ENCODE data around the gene BRD7.

The BRD7 gene

GRCh38 chr16:50320310-50320709, 48.5 kb downstream of the BRD7 start:
- TF ChIP-seq CTCF (conservative IDR thresholded peaks at IDR 0.05; ENCODE audit: low read length) (no peak), EZH2phosphoT487 (IDR thresholded peaks at IDR 0.05; ENCODE audit: borderline replicate concordance) (no peak)
- Histone ChIP-seq H3K36me3 (ENCODE audit: insufficient read depth, low read length) (peaks cover 91% of the 10 kb centered on the region), H3K27me3 (ENCODE audit: insufficient read depth, low read length, poor library complexity, severe bottlenecking) (no peaks in the 10 kb centered on the region), H3K79me2 (ENCODE audit: insufficient read depth, low read length) (no peaks in the 10 kb centered on the region), H4K20me1 (ENCODE audit: insufficient read depth, low read length, poor library complexity, severe bottlenecking) (peaks cover 4% of the 10 kb centered on the region), H3K9me2 (replicated peaks; ENCODE audit: low read depth, low read length) (no peaks in the 10 kb centered on the region), H3K4me2 (ENCODE audit: low read depth, low read length, poor library complexity, severe bottlenecking) (no peak overlapping the region), H3K9ac (ENCODE audit: low read depth, low read length, poor library complexity, severe bottlenecking) (no peak overlapping the region), H3K4me1 (ENCODE audit: insufficient read depth, low read length, poor library complexity, severe bottlenecking) (peaks cover 27% of the 10 kb centered on the region), H3K4me3 (ENCODE audit: low read length, poor library complexity, severe bottlenecking) (no peak overlapping the region), H2AFZ (ENCODE audit: low read length) (no peak overlapping the region), H3K9me3 (ENCODE audit: insufficient read depth, low read depth, low read length) (no peaks in the 10 kb centered on the region), H3F3A (ENCODE audit: low read depth) (peaks cover 9% of the 10 kb centered on the region)

- H3K9me3 ChIP-seq (ENCODE audit: insufficient read depth, low read depth, low read length) = no peaks in the 10 kb centered on the region
- peaks cover 91% of the 10 kb centered on the region for H3K36me3 ChIP-seq (ENCODE audit: insufficient read depth, low read length)
- peaks cover 4% of the 10 kb centered on the region for H4K20me1 ChIP-seq (ENCODE audit: insufficient read depth, low read length, poor library complexity, severe bottlenecking)
Measured at GRCh38 chr16:50318796-50319578, 49.8 kb downstream of the BRD7 start.

GRCh38 chr16:50316848-50317630, 51.7 kb downstream of the BRD7 start:
- Histone ChIP-seq H2AFZ (ENCODE audit: low read length) (no peak overlapping the region), H3K9ac (ENCODE audit: low read depth, low read length, poor library complexity, severe bottlenecking) (no peak overlapping the region)
- TF ChIP-seq EZH2phosphoT487 (IDR thresholded peaks at IDR 0.05; ENCODE audit: borderline replicate concordance) (no peak), CTCF (conservative IDR thresholded peaks at IDR 0.05; ENCODE audit: low read length) (no peak)

More at GRCh38 chr16:50318796-50319578, 49.8 kb downstream of the BRD7 start:
- peak overlapping the region; percentile 23 for H3K4me3 ChIP-seq (ENCODE audit: low read length, poor library complexity, severe bottlenecking)
- no peaks in the 10 kb centered on the region for H3K9me2 ChIP-seq (replicated peaks; ENCODE audit: low read depth, low read length)
- TF ChIP-seq EZH2phosphoT487 (IDR thresholded peaks at IDR 0.05; ENCODE audit: borderline replicate concordance) (no peak), CTCF (conservative IDR thresholded peaks at IDR 0.05; ENCODE audit: low read length) (no peak)
- peak overlapping the region; percentile 48 for H3K4me2 ChIP-seq (ENCODE audit: low read depth, low read length, poor library complexity, severe bottlenecking)
- H3K27me3 ChIP-seq (ENCODE audit: insufficient read depth, low read length, poor library complexity, severe bottlenecking) = no peaks in the 10 kb centered on the region
- H2AFZ ChIP-seq (ENCODE audit: low read length) = no peak overlapping the region
- H3K9ac ChIP-seq (ENCODE audit: low read depth, low read length, poor library complexity, severe bottlenecking) = peak overlapping the region; percentile 48
- no peaks in the 10 kb centered on the region for H3K79me2 ChIP-seq (ENCODE audit: insufficient read depth, low read length)
- peaks cover 9% of the 10 kb centered on the region for H3F3A ChIP-seq (ENCODE audit: low read depth)
- H3K4me1 ChIP-seq (ENCODE audit: insufficient read depth, low read length, poor library complexity, severe bottlenecking) = peaks cover 27% of the 10 kb centered on the region

More at GRCh38 chr16:50316848-50317630, 51.7 kb downstream of the BRD7 start:
- Histone ChIP-seq H3K27me3 (ENCODE audit: insufficient read depth, low read length, poor library complexity, severe bottlenecking) (no peaks in the 10 kb centered on the region), H3K9me2 (replicated peaks; ENCODE audit: low read depth, low read length) (no peaks in the 10 kb centered on the region), H3F3A (ENCODE audit: low read depth) (peaks cover 9% of the 10 kb centered on the region), H3K4me3 (ENCODE audit: low read length, poor library complexity, severe bottlenecking) (no peak overlapping the region), H3K79me2 (ENCODE audit: insufficient read depth, low read length) (no peaks in the 10 kb centered on the region), H3K9me3 (ENCODE audit: insufficient read depth, low read depth, low read length) (no peaks in the 10 kb centered on the region), H4K20me1 (ENCODE audit: insufficient read depth, low read length, poor library complexity, severe bottlenecking) (no peaks in the 10 kb centered on the region), H3K4me2 (ENCODE audit: low read depth, low read length, poor library complexity, severe bottlenecking) (no peak overlapping the region), H3K4me1 (ENCODE audit: insufficient read depth, low read length, poor library complexity, severe bottlenecking) (peaks cover 27% of the 10 kb centered on the region), H3K36me3 (ENCODE audit: insufficient read depth, low read length) (peaks cover 91% of the 10 kb centered on the region)

Data from Loucy (cell line).